Bronchial epithelial cell (primary cell): ENCODE data around the gene CHD6. TPM values are rescaled to one million over a fixed set of nuclear protein-coding genes. Genes with fewer than 3 reads are reported as not detected.

Source experiments
- DNase-seq: peaks from one replicate; pipeline ENCODE4 v3.0.0-alpha.2; 2010; ENCODE audit warnings: low read depth
- FAIRE-seq: peaks from 2 replicates; lab custom pipeline; 2011; peaks lifted over from hg19 to GRCh38; lab: Jason Lieb, UNC
- H3K27me3 ChIP-seq: 2 replicates; pipeline ENCODE4 v1.5.1; 2011; ENCODE audit warnings: low read length; ENCODE audit not compliant: control insufficient read depth, insufficient read depth
- H3K36me3 ChIP-seq: 2 replicates; pipeline ENCODE4 v1.5.1; 2011; ENCODE audit warnings: low read length; ENCODE audit not compliant: control insufficient read depth, insufficient read depth
- H3K4me3 ChIP-seq: 2 replicates; pipeline ENCODE4 v1.5.1; 2011; ENCODE audit warnings: mild to moderate bottlenecking, low read depth, low read length, control low read depth
- CTCF ChIP-seq: IDR thresholded peaks from 2 replicates; pipeline ENCODE4 v1.5.1; 2011; ENCODE audit warnings: mild to moderate bottlenecking, moderate library complexity, low read length, control low read depth, inconsistent platforms; ENCODE audit not compliant: insufficient read depth, severe bottlenecking
- total RNA-seq: library from RNA; depleted of rRNA; stranded (reverse); fragments of >200 nt; gene quantifications from 2 replicates; pipeline ENCODE4 v1.2.1, GENCODE V29; 2014

The CHD6 gene
- total RNA-seq, 1 donor from 2014 or later, result 10.8 TPM

- no peak for DNase-seq
- no peak for FAIRE-seq
- H3K4me3 ChIP-seq, result no peak overlapping the region
- H3K36me3 ChIP-seq, result peaks cover 13% of the 10 kb centered on the region
- H3K27me3 ChIP-seq, result no peaks in the 10 kb centered on the region
- TF ChIP-seq CTCF, result no peak
Observed at GRCh38 chr20:41443691-41444090, 174.5 kb downstream of the CHD6 start.

DNA sequence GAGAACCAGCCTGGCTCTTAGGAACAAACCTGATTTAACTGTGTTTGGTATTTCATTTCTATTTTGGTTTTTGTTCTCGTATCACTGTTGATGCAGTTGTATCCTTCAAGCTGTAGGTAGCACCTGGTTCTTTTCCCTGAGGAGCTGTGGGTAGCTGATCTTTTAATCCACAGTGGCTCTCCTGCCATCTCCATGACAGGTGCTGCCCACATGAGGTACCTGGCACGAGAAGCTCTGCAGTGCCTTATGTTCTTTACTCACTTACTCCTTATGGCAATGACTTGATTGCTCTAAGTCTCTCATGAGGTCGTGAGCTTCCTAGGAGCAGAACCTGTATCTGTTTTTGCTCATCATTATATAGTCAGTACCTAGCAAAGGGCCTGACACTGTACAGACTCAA lies 177.3 kb downstream of the CHD6 start:
- Histone ChIP-seq H3K36me3 (peaks cover 6% of the 10 kb centered on the region), H3K4me3 (no peak overlapping the region), H3K27me3 (no peaks in the 10 kb centered on the region)
- no peak for TF ChIP-seq CTCF
- no peak for DNase-seq
- no peak for FAIRE-seq

- TF ChIP-seq CTCF, result no peak
- Histone ChIP-seq H3K4me3 (no peak overlapping the region), H3K27me3 (no peaks in the 10 kb centered on the region), H3K36me3 (peaks cover 2% of the 10 kb centered on the region)
- FAIRE-seq (no peak), DNase-seq (peak; percentile 3)
Observed at GRCh38 chr20:41437836-41438235, 180.3 kb downstream of the CHD6 start.

DNA sequence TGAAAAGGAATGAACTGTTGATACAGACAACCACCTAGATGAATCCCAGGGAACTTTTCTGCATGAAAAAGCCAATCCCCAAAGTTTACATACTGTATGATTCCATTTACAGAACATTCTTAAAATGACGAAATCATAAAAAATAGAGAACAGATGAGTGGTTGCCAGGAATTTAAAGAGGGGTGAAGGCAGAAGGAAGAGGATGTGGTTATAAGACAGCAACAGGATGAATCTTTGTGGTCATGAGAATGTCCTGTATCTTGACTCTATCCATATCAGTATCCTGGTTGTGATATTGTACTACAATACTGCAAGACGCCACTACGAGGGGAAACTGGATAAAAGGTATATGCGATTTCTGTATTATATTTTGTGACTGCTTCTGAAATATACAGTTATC lies 181.5 kb downstream of the CHD6 start:
- Histone ChIP-seq H3K4me3 (no peak overlapping the region), H3K36me3 (peaks cover 2% of the 10 kb centered on the region), H3K27me3 (no peaks in the 10 kb centered on the region)
- FAIRE-seq (no peak), DNase-seq (peak; percentile 6)
- no peak for TF ChIP-seq CTCF

DNA sequence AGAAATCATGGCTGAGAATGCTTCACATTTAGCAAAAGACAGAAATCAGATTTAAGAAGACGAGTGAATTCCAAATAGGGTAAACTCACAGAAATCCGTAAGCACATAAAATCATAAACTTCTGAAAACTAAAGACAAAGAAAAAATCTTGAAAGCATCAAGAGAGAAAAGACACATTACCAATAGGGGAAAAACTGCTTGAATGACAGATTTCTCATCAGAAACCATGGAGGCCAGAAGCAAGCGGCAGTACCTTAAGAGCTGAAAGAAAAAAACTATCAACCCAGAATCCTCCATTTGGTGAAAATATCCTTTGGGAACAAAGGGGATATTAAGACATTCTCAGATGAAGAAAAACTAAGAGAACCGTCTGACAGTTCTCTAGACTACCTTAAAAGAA lies 185.0 kb downstream of the CHD6 start:
- no peak for TF ChIP-seq CTCF
- Histone ChIP-seq H3K4me3 (no peak overlapping the region), H3K36me3 (peaks cover 3% of the 10 kb centered on the region), H3K27me3 (no peaks in the 10 kb centered on the region)
- FAIRE-seq (no peak), DNase-seq (no peak)

GRCh38 chr20:41432746-41433145 lies 185.4 kb downstream of the CHD6 start:
- Histone ChIP-seq H3K4me3 (no peak overlapping the region), H3K36me3 (peaks cover 1% of the 10 kb centered on the region), H3K27me3 (no peaks in the 10 kb centered on the region)
- DNase-seq, result no peak
- FAIRE-seq, result no peak
- TF ChIP-seq CTCF, result no peak
